Endothelial cell of umbilical vein (primary cell): Measurements from ENCODE around the gene RRP15. TPM values are rescaled to one million over a fixed set of nuclear protein-coding genes. Genes with fewer than 3 reads are reported as not detected.

ENCODE experiments used
- BruUV-seq: library from RNA; stranded (reverse); fragments of 400-500 nt; replicated peaks from 2 replicates; lab custom pipeline; 2021; lab: Mats Ljungman, UMichigan
- CTCF ChIA-PET: fragments of 300-600, 350-600 bp; sonication (Branson Sonifier 250); formaldehyde crosslinking; loops from one replicate; lab custom pipeline; 2021; ENCODE audit warnings: antibody characterized with exemption, inconsistent platforms; lab: Charles Lee
- POLR2A ChIA-PET: fragments of 300-600, 350-600 bp; sonication (Branson Sonifier 250); formaldehyde crosslinking; loops from one replicate; lab custom pipeline; 2021; ENCODE audit warnings: antibody characterized with exemption, inconsistent platforms; lab: Charles Lee
- DNase-seq: peaks from one replicate; pipeline ENCODE4 v3.0.0-alpha.2; 2011; ENCODE audit warnings: low read depth, low spot score
- FAIRE-seq: peaks from 2 replicates; lab custom pipeline; 2011; peaks lifted over from hg19 to GRCh38; lab: Jason Lieb, UNC
- H2AFZ ChIP-seq: 2 replicates; pipeline ENCODE4 v1.6.0; 2012; ENCODE audit warnings: low read depth, low read length, control low read depth, inconsistent platforms
- H3K27ac ChIP-seq: 2 replicates; pipeline ENCODE4 v1.5.1; 2011; ENCODE audit warnings: low read depth, mild to moderate bottlenecking, control low read depth, low read length, moderate library complexity; ENCODE audit not compliant: insufficient read depth
- H3K27me3 ChIP-seq, 2 experiments: 2 replicates each; pipeline versions ENCODE4 v1.6.0 to v1.6.1; 2011; ENCODE audit warnings: low read length in 2 of 2, mixed read lengths in 1 of 2; ENCODE audit not compliant: control insufficient read depth in 2 of 2, insufficient read depth in 2 of 2
- H3K36me3 ChIP-seq, 2 experiments: 2 replicates in 1 of 2; 3 replicates in 1 of 2; pipeline ENCODE4 v1.5.1; 2011; ENCODE audit warnings: low read length in 2 of 2, mild to moderate bottlenecking in 1 of 2, moderate library complexity in 1 of 2; ENCODE audit not compliant: control insufficient read depth in 2 of 2, insufficient read depth in 2 of 2; ENCODE audit errors: extremely low read depth in 1 of 2
- H3K4me1 ChIP-seq: 3 replicates; pipeline ENCODE4 v1.5.1; 2011; ENCODE audit warnings: mild to moderate bottlenecking, low read length; ENCODE audit not compliant: control insufficient read depth, insufficient read depth; ENCODE audit errors: extremely low read depth
- H3K4me2 ChIP-seq: 2 replicates; pipeline ENCODE4 v1.6.1; 2011; ENCODE audit warnings: low read length, control low read depth, mixed read lengths; ENCODE audit not compliant: insufficient read depth
- H3K4me3 ChIP-seq, 3 experiments: fragments of 200-600 bp in 1 of 3; sonication (generic), shearing (Covaris generic) in 1 of 3; replicated peaks in 1 of 3; 2 replicates each; pipeline ENCODE4 v1.5.1; 2011 to 2016; ENCODE audit warnings: control low read depth in 3 of 3, low read length in 3 of 3, mild to moderate bottlenecking in 2 of 3, inconsistent platforms in 1 of 3, low read depth in 1 of 3, moderate library complexity in 1 of 3; ENCODE audit not compliant: insufficient read depth in 1 of 3
- H3K79me2 ChIP-seq: 2 replicates; pipeline ENCODE4 v1.6.0; 2012; ENCODE audit warnings: low read length, inconsistent platforms; ENCODE audit not compliant: control insufficient read depth, insufficient read depth
- H3K9ac ChIP-seq: replicated peaks from 2 replicates; pipeline ENCODE3; 2011; ENCODE audit warnings: low read length, control low read depth; ENCODE audit not compliant: insufficient read depth; ENCODE audit errors: extremely low read depth
- H3K9me1 ChIP-seq: replicated peaks from 3 replicates; pipeline ENCODE4 v1.6.0; 2011; ENCODE audit warnings: mild to moderate bottlenecking, low read length; ENCODE audit not compliant: control insufficient read depth, insufficient read depth; ENCODE audit errors: extremely low read depth
- H3K9me3 ChIP-seq: replicated peaks from 2 replicates; pipeline ENCODE4 v1.5.1; 2012; ENCODE audit warnings: low read length, inconsistent platforms; ENCODE audit not compliant: control insufficient read depth, insufficient read depth
- H4K20me1 ChIP-seq: replicated peaks from 2 replicates; pipeline ENCODE3; 2011; ENCODE audit warnings: mild to moderate bottlenecking, low read length; ENCODE audit not compliant: control insufficient read depth, insufficient read depth; ENCODE audit errors: extremely low read depth
- EZH2 ChIP-seq: IDR thresholded peaks from 2 replicates; pipeline ENCODE4 v1.6.1; 2012; ENCODE audit warnings: borderline replicate concordance, low read depth, mild to moderate bottlenecking, moderate library complexity, low read length, inconsistent platforms; ENCODE audit not compliant: severe bottlenecking
- FOS ChIP-seq: IDR thresholded peaks from 2 replicates; pipeline ENCODE4 v1.6.1; 2011; ENCODE audit warnings: mild to moderate bottlenecking, low read length, moderate library complexity, borderline replicate concordance; ENCODE audit not compliant: insufficient read depth
- GATA2 ChIP-seq: IDR thresholded peaks from 2 replicates; pipeline ENCODE4 v1.7.0; 2011; ENCODE audit warnings: low read depth, mild to moderate bottlenecking, moderate library complexity, mixed read lengths, low read length; ENCODE audit not compliant: insufficient read length, insufficient read depth
- JUN ChIP-seq: IDR thresholded peaks from 2 replicates; pipeline ENCODE4 v1.6.1; 2011; ENCODE audit warnings: borderline replicate concordance, low read depth; ENCODE audit not compliant: insufficient read length, insufficient read depth
- MYC ChIP-seq: IDR thresholded peaks from one replicate; pipeline ENCODE4 v1.6.1; 2011; ENCODE audit warnings: mild to moderate bottlenecking, low read depth, low read length
- POLR2A ChIP-seq: IDR thresholded peaks from 2 replicates; pipeline ENCODE4 v1.6.1; 2012; ENCODE audit warnings: low read depth, mild to moderate bottlenecking, control low read depth, low read length
- POLR2AphosphoS5 ChIP-seq: IDR thresholded peaks from 2 replicates; pipeline ENCODE4 v1.6.1; 2012; ENCODE audit warnings: low read depth, mild to moderate bottlenecking, control low read depth, low read length, moderate library complexity; ENCODE audit not compliant: insufficient read depth
- dilution Hi-C: fragments of 300-500 bp; cut with MboI; formaldehyde crosslinking; loops from one replicate; pipeline ENCODE4 v1.15.0; 2019; ENCODE audit warnings: low sequenced_read_pairs; ENCODE audit not compliant: extremely low pct_ligation_motif_present
- intact Hi-C: fragments of 100-400 bp; cut with micrococcal nuclease; formaldehyde crosslinking; loops from one replicate; pipeline ENCODE4 v1.10.0; 2022
- polyA plus RNA-seq, 4 experiments: library from polyadenylated mRNA; depleted of rRNA in 3 of 4; stranded (reverse) in 3 of 4; unstranded in 1 of 4; fragments of >200 nt; gene quantifications; 2 replicates each; pipeline versions ENCODE4 v1.2.1 to v1.2.3, GENCODE V29; 2011 to 2012; ENCODE audit warnings: missing spikeins in 1 of 4
- total RNA-seq: library from RNA; stranded (reverse); gene quantifications from 2 replicates; pipeline ENCODE4 v1.2.3, GENCODE V29; 2021
- TF ChIP-seq, protein P1 (sequence below), 2 donors: IDR thresholded peaks; 1 replicate in 1 of 2; 2 replicates in 1 of 2; pipeline ENCODE4 v1.5.1; 2011; ENCODE audit warnings: low read length in 2 of 2, mild to moderate bottlenecking in 2 of 2, moderate library complexity in 2 of 2, control low read depth in 1 of 2, inconsistent platforms in 1 of 2, low read depth in 1 of 2; ENCODE audit not compliant: insufficient read depth in 1 of 2; ENCODE audit errors: extremely low read depth in 1 of 2
- TF ChIP-seq, protein P2 (sequence below): IDR thresholded peaks from 2 replicates; pipeline ENCODE4 v1.6.1; 2011; ENCODE audit not compliant: insufficient read depth, insufficient read length

RRP15 gene
- total and polyA plus RNA-seq, 2 donors (not counting 3 experiments of a cell fraction or from before 2014, with no cell fraction given) = 1.0 to 17.3 TPM

GRCh38 chr1:218328769-218329168 is 43.7 kb downstream of the RRP15 start:
- Histone ChIP-seq H3K9ac (no peak overlapping the region), H2AFZ (no peak overlapping the region), H3K9me1 (no peaks in the 10 kb centered on the region), H3K27ac (no peak overlapping the region), H3K4me2 (no peak overlapping the region), H3K36me3 (no peaks in the 10 kb centered on the region), H3K27me3 (no peaks in the 10 kb centered on the region), H3K9me3 (no peaks in the 10 kb centered on the region), H4K20me1 (no peaks in the 10 kb centered on the region), H3K4me1 (peaks cover 2% of the 10 kb centered on the region), H3K79me2 (peaks cover 4% of the 10 kb centered on the region), H3K4me3 (no peak overlapping the region)
- FAIRE-seq (no peak), DNase-seq (no peak)
- TF ChIP-seq, protein P1, sequence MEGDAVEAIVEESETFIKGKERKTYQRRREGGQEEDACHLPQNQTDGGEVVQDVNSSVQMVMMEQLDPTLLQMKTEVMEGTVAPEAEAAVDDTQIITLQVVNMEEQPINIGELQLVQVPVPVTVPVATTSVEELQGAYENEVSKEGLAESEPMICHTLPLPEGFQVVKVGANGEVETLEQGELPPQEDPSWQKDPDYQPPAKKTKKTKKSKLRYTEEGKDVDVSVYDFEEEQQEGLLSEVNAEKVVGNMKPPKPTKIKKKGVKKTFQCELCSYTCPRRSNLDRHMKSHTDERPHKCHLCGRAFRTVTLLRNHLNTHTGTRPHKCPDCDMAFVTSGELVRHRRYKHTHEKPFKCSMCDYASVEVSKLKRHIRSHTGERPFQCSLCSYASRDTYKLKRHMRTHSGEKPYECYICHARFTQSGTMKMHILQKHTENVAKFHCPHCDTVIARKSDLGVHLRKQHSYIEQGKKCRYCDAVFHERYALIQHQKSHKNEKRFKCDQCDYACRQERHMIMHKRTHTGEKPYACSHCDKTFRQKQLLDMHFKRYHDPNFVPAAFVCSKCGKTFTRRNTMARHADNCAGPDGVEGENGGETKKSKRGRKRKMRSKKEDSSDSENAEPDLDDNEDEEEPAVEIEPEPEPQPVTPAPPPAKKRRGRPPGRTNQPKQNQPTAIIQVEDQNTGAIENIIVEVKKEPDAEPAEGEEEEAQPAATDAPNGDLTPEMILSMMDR (IDR thresholded peaks at IDR 0.05; ENCODE audit: extremely low read depth in 1 of 2, insufficient read depth in 1 of 2, low read depth in 1 of 2, low read length in 2 of 2) = no peak
- TF ChIP-seq POLR2A = no peak
- no peak for TF ChIP-seq EZH2
- TF ChIP-seq, protein P2, sequence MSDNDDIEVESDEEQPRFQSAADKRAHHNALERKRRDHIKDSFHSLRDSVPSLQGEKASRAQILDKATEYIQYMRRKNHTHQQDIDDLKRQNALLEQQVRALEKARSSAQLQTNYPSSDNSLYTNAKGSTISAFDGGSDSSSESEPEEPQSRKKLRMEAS = no peak
- no peak for TF ChIP-seq POLR2AphosphoS5
- TF ChIP-seq GATA2 = no peak
- TF ChIP-seq JUN = no peak
- TF ChIP-seq MYC = no peak
- TF ChIP-seq FOS = no peak
- intact Hi-C loops = no loop called here
- POLR2A ChIA-PET = interaction anchor here (0.8 kb wide), 1 partner anchor 985 kb away, joined by 3 read pairs; no protein-coding TSS in a partner anchor
- CTCF ChIA-PET = interaction anchor here (0.6 to 6.0 kb wide), 15 partner anchors 10 to 1484 kb away, joined by 3 to 55 read pairs (median 8); no protein-coding TSS in a partner anchor
- BruUV-seq = no TSS peak
- dilution Hi-C loops = no loop called here
